OCI-LY1 (cell line): Measurements from ENCODE around the gene QRSL1.

Source experiments
- H2AFZ ChIP-seq: fragments of 200-600 bp; sonication (generic), shearing (Covaris generic); 2 replicates; pipeline ENCODE4 v1.6.0; 2014; ENCODE audit warnings: antibody characterized with exemption, mild to moderate bottlenecking, low read length
- H3F3A ChIP-seq: fragments of 200-600 bp; sonication (generic), shearing (Covaris generic); 2 replicates; pipeline ENCODE4 v1.6.0; 2014; ENCODE audit warnings: mild to moderate bottlenecking, antibody characterized with exemption, low read length, moderate library complexity; ENCODE audit not compliant: insufficient read depth
- H3K27ac ChIP-seq: fragments of 200-600 bp; sonication (generic); 2 replicates; pipeline ENCODE4 v1.5.1; 2014; ENCODE audit warnings: low read length, mixed run types, mild to moderate bottlenecking, low read depth; ENCODE audit not compliant: poor library complexity, severe bottlenecking
- H3K27me3 ChIP-seq: fragments of 200-600 bp; sonication (generic); 2 replicates; pipeline ENCODE4 v1.6.0; 2014; ENCODE audit warnings: antibody characterized with exemption, mild to moderate bottlenecking, low read length, moderate library complexity; ENCODE audit not compliant: insufficient read depth
- H3K36me3 ChIP-seq: fragments of 200-600 bp; sonication (generic); 2 replicates; pipeline ENCODE4 v1.6.1; 2014; ENCODE audit warnings: mild to moderate bottlenecking, antibody characterized with exemption, low read length, moderate library complexity, mixed read lengths; ENCODE audit not compliant: insufficient read depth
- H3K4me1 ChIP-seq: fragments of 200-600 bp; sonication (generic); 2 replicates; pipeline ENCODE4 v1.5.1; 2014; ENCODE audit warnings: mild to moderate bottlenecking, low read length, moderate library complexity; ENCODE audit not compliant: insufficient read depth, severe bottlenecking
- H3K4me2 ChIP-seq: fragments of 200-600 bp; sonication (generic), shearing (Covaris generic); 2 replicates; pipeline ENCODE4 v1.6.1; 2014; ENCODE audit warnings: low read length
- H3K4me3 ChIP-seq: fragments of 200-600 bp; sonication (generic); 2 replicates; pipeline ENCODE4 v1.5.1; 2014; ENCODE audit warnings: low read length, low read depth, mild to moderate bottlenecking, mixed read lengths; ENCODE audit not compliant: poor library complexity, severe bottlenecking
- H3K79me2 ChIP-seq: fragments of 200-600 bp; shearing (Covaris generic); 2 replicates; pipeline ENCODE4 v1.6.1; 2016; ENCODE audit warnings: mixed run types, low read length, mixed read lengths; ENCODE audit not compliant: insufficient read depth
- H3K9ac ChIP-seq: fragments of 200-600 bp; sonication (generic), shearing (Covaris generic); 2 replicates; pipeline ENCODE4 v1.6.1; 2014; ENCODE audit warnings: mild to moderate bottlenecking, low read length, mixed read lengths
- H3K9me2 ChIP-seq: fragments of 200-600 bp; sonication (generic), shearing (Covaris generic); 2 replicates; pipeline ENCODE4 v1.6.1; 2014; ENCODE audit warnings: low read depth, mild to moderate bottlenecking, low read length, mixed read lengths
- H3K9me3 ChIP-seq: fragments of 200-600 bp; shearing (Covaris generic); 2 replicates; pipeline ENCODE4 v1.6.1; 2014; ENCODE audit warnings: low read length, mixed read lengths
- H4K20me1 ChIP-seq: fragments of 200-600 bp; sonication (generic), shearing (Covaris generic); 2 replicates; pipeline ENCODE4 v1.6.0; 2016; ENCODE audit warnings: mild to moderate bottlenecking, low read length; ENCODE audit not compliant: insufficient read depth
- CTCF ChIP-seq: fragments of 200-600 bp; sonication (generic), shearing (Covaris generic); IDR thresholded peaks from 2 replicates; pipeline ENCODE4 v1.5.1; 2017; ENCODE audit warnings: mild to moderate bottlenecking, antibody characterized with exemption, low read length, moderate library complexity, mixed read lengths
- EZH2 ChIP-seq: fragments of 200-600 bp; sonication (generic), shearing (Covaris generic); IDR thresholded peaks from 2 replicates; pipeline ENCODE4 v1.8.0; 2017; ENCODE audit warnings: borderline replicate concordance, mixed run types, mild to moderate bottlenecking, antibody characterized with exemption, low read length, moderate library complexity, mixed read lengths

The QRSL1 gene

GRCh38 chr6:106628658-106629102 lies 698 bp upstream of the QRSL1 start:
- H3K27ac ChIP-seq, result peak overlapping the region; percentile 93
- peak overlapping the region; percentile 88 for H3K4me2 ChIP-seq
- no peaks in the 10 kb centered on the region for H3K27me3 ChIP-seq
- H3K4me3 ChIP-seq, result peak overlapping the region; percentile 84
- no peak for TF ChIP-seq EZH2
- TF ChIP-seq CTCF, result no peak
- H3K9me2 ChIP-seq, result no peaks in the 10 kb centered on the region
- peak overlapping the region; percentile 88 for H3K9ac ChIP-seq
- H3K9me3 ChIP-seq, result no peaks in the 10 kb centered on the region
- no peaks in the 10 kb centered on the region; the same call in 1 of the 2 replicates for H3F3A ChIP-seq
- H2AFZ ChIP-seq, result no peak overlapping the region
- no peaks in the 10 kb centered on the region for H4K20me1 ChIP-seq
- peaks cover 66% of the 10 kb centered on the region for H3K4me1 ChIP-seq
- H3K36me3 ChIP-seq, result peaks cover 8% of the 10 kb centered on the region
- peaks cover 58% of the 10 kb centered on the region for H3K79me2 ChIP-seq

GRCh38 chr6:106629859-106630163 lies 433 bp downstream of the QRSL1 start:
- Histone ChIP-seq H3K27me3 (no peaks in the 10 kb centered on the region), H3K36me3 (peaks cover 6% of the 10 kb centered on the region; the same call in 1 of the 2 replicates), H3K9me3 (no peaks in the 10 kb centered on the region), H3K9me2 (no peaks in the 10 kb centered on the region), H3K9ac (peak overlapping the region; percentile 88), H2AFZ (no peak overlapping the region), H3K4me3 (peak overlapping the region; percentile 84), H3K4me1 (peaks cover 75% of the 10 kb centered on the region), H3K27ac (peak overlapping the region; percentile 93), H3K4me2 (peak overlapping the region; percentile 88), H4K20me1 (no peaks in the 10 kb centered on the region), H3F3A (no peaks in the 10 kb centered on the region; the same call in 1 of the 2 replicates), H3K79me2 (peaks cover 69% of the 10 kb centered on the region)
- TF ChIP-seq CTCF, result no peak

GRCh38 chr6:106630366-106630765 lies 988 bp downstream of the QRSL1 start:
- peak overlapping the region; percentile 88 for H3K9ac ChIP-seq
- no peak overlapping the region for H2AFZ ChIP-seq
- peak overlapping the region; percentile 93 for H3K27ac ChIP-seq
- no peaks in the 10 kb centered on the region; the same call in 1 of the 2 replicates for H3F3A ChIP-seq
- peak overlapping the region; percentile 88 for H3K4me2 ChIP-seq
- H3K36me3 ChIP-seq, result peaks cover 6% of the 10 kb centered on the region; the same call in 1 of the 2 replicates
- H3K9me2 ChIP-seq, result no peaks in the 10 kb centered on the region
- peaks cover 75% of the 10 kb centered on the region for H3K4me1 ChIP-seq
- peaks cover 75% of the 10 kb centered on the region for H3K79me2 ChIP-seq
- peak overlapping the region; percentile 84 for H3K4me3 ChIP-seq
- no peaks in the 10 kb centered on the region for H3K27me3 ChIP-seq
- H4K20me1 ChIP-seq, result no peaks in the 10 kb centered on the region
- TF ChIP-seq EZH2 (no peak), CTCF (no peak)
- H3K9me3 ChIP-seq, result no peaks in the 10 kb centered on the region
